CD4-positive, CD25-positive, alpha-beta regulatory T cell (primary cell): ENCODE results near the gene ALPK1. TPM values are rescaled to one million over a fixed set of nuclear protein-coding genes. Genes with fewer than 3 reads are reported as not detected.

Source experiments
- ATAC-seq, 2 donors: fragments of 150-1000 bp; cut with Tn5 transposase; one replicate each; pipeline ENCODE4 v1.10.0; 2021; ENCODE audit warnings: low read depth in 2 of 2, moderate number of reproducible peaks in 2 of 2, moderate library complexity in 1 of 2
- DNase-seq, 3 donors: peaks; one replicate each; pipeline versions ENCODE4 v3.0.0 to v3.0.0-alpha.2; 2012 to 2022; ENCODE audit warnings: mixed read lengths in 1 of 3
- H3K27ac ChIP-seq: one replicate; pipeline ENCODE4 v1.7.0; 2013; ENCODE audit warnings: mild to moderate bottlenecking, low read length; ENCODE audit not compliant: insufficient read depth, poor library complexity, severe bottlenecking
- H3K27me3 ChIP-seq: one replicate; pipeline ENCODE4 v1.7.0; 2013; ENCODE audit warnings: low read length; ENCODE audit not compliant: control insufficient read depth, insufficient read depth
- H3K36me3 ChIP-seq: one replicate; pipeline ENCODE4 v1.7.0; 2013; ENCODE audit warnings: mild to moderate bottlenecking, low read length, moderate library complexity; ENCODE audit not compliant: control insufficient read depth, insufficient read depth
- H3K4me1 ChIP-seq: 2 replicates; pipeline ENCODE4 v1.7.0; 2013; ENCODE audit warnings: mild to moderate bottlenecking, low read length; ENCODE audit not compliant: insufficient read depth, control insufficient read depth, poor library complexity, severe bottlenecking
- H3K4me3 ChIP-seq: one replicate; pipeline ENCODE4 v1.7.0; 2013; ENCODE audit warnings: low read depth, mild to moderate bottlenecking, low read length, moderate library complexity
- H3K9me3 ChIP-seq, 2 experiments: 1 replicate in 1 of 2; 2 replicates in 1 of 2; pipeline ENCODE4 v1.7.0; 2013; ENCODE audit warnings: low read length in 2 of 2, mild to moderate bottlenecking in 1 of 2, moderate library complexity in 1 of 2; ENCODE audit not compliant: control insufficient read depth in 2 of 2
- H3K27ac Mint-ChIP-seq, 3 donors: one replicate each; pipeline ENCODE4 v1.8.0; 2020 to 2022; ENCODE audit warnings: mild to moderate bottlenecking in 3 of 3, mixed read lengths in 3 of 3, moderate library complexity in 2 of 3
- H3K27me3 Mint-ChIP-seq: one replicate; pipeline ENCODE4 v1.8.0; 2022; ENCODE audit warnings: mild to moderate bottlenecking, mixed read lengths
- H3K36me3 Mint-ChIP-seq: one replicate; pipeline ENCODE4 v1.8.0; 2020; ENCODE audit warnings: mixed read lengths
- H3K4me1 Mint-ChIP-seq, 4 donors: one replicate each; pipeline ENCODE4 v1.8.0; 2020 to 2022; ENCODE audit warnings: mixed read lengths in 4 of 4, mild to moderate bottlenecking in 1 of 4
- H3K4me3 Mint-ChIP-seq, 4 donors: one replicate each; pipeline ENCODE4 v1.8.0; 2020 to 2022; ENCODE audit warnings: mild to moderate bottlenecking in 4 of 4, mixed read lengths in 4 of 4, moderate library complexity in 3 of 4
- H3K9me3 Mint-ChIP-seq, 7 donors: one replicate each; pipeline ENCODE4 v1.8.0; 2020 to 2022; ENCODE audit warnings: mixed read lengths in 7 of 7, mild to moderate bottlenecking in 3 of 7, moderate library complexity in 2 of 7
- polyA plus RNA-seq, 4 donors: library from polyadenylated mRNA; unstranded; fragments of 300-500 nt; fragmentation: Illumina TruSeq; gene quantifications; one replicate each; pipeline ENCODE4 v1.2.3, GENCODE V29; 2021
- total RNA-seq: library from RNA; stranded (reverse); gene quantifications from one replicate; pipeline ENCODE4 v1.2.3, GENCODE V29; 2022

Gene ALPK1
- total and polyA plus RNA-seq, 5 donors from 2014 or later: 0.23 to 6.2 (median 1.1) TPM

DNA sequence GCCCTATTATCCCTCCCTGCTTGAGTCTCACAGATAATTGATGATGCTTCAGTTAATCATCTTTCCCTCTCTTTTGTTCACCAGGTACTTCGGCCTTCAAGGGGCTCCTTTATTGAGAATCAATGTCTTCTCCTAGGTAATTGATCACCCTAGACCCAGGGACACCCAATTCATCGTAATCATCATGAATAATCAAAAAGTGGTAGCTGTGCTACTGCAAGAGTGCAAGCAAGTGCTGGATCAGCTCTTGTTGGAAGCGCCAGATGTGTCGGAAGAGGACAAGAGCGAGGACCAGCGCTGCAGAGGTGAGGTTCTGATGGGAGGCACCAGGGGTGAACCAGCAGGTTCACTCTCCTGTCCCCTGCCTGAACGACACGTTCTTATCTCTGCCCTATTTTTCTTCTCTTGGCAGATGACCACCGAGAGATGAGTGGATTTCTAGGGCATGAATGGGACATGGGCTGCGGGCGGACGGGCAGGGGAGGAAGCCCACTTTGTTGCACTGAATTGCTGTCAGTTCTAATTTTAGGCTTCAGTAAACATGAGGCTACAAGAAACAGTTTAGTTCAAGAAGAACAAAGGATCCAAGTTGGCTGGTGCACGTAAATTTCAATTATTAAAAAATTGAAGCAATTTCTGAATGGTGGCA lies 80.5 kb downstream of the ALPK1 start:
- H3K27ac Mint-ChIP-seq: no peak overlapping the region
- ATAC-seq (no peak), DNase-seq (no peak)
- Histone ChIP-seq H3K4me1 (no peaks in the 10 kb centered on the region), H3K36me3 (no peaks in the 10 kb centered on the region), H3K9me3 (no peaks in the 10 kb centered on the region), H3K27me3 (no peaks in the 10 kb centered on the region), H3K4me3 (no peak overlapping the region), H3K27ac (no peak overlapping the region)
- peaks cover 0 to 2% (median 0%) of the 10 kb centered on the region in 7 donors for H3K9me3 Mint-ChIP-seq
- peaks cover 0 to 2% (median 0%) of the 10 kb centered on the region in 4 donors for H3K4me1 Mint-ChIP-seq
- H3K36me3 Mint-ChIP-seq: peaks cover 6% of the 10 kb centered on the region
- peaks cover 4% of the 10 kb centered on the region for H3K27me3 Mint-ChIP-seq
- no peak overlapping the region for H3K4me3 Mint-ChIP-seq

GRCh38 chr4:112378243-112378620 lies 81.1 kb downstream of the ALPK1 start:
- Histone ChIP-seq H3K4me3 (no peak overlapping the region), H3K9me3 (no peaks in the 10 kb centered on the region), H3K36me3 (no peaks in the 10 kb centered on the region), H3K27ac (no peak overlapping the region), H3K27me3 (no peaks in the 10 kb centered on the region), H3K4me1 (no peaks in the 10 kb centered on the region)
- Mint-ChIP-seq H3K4me3 (no peak overlapping the region), H3K27ac (no peak overlapping the region), H3K27me3 (peaks cover 4% of the 10 kb centered on the region), H3K4me1 (peaks cover 0 to 2% (median 0%) of the 10 kb centered on the region in 4 donors), H3K36me3 (peaks cover 6% of the 10 kb centered on the region), H3K9me3 (peaks cover 0 to 2% (median 0%) of the 10 kb centered on the region in 7 donors)
- DNase-seq: no peak
- ATAC-seq: no peak

- peaks cover 0 to 2% (median 0%) of the 10 kb centered on the region in 4 donors for H3K4me1 Mint-ChIP-seq
- Histone ChIP-seq H3K36me3 (no peaks in the 10 kb centered on the region), H3K27me3 (no peaks in the 10 kb centered on the region), H3K9me3 (no peaks in the 10 kb centered on the region), H3K27ac (no peak overlapping the region), H3K4me1 (no peaks in the 10 kb centered on the region), H3K4me3 (no peak overlapping the region)
- peaks cover 0 to 2% (median 0%) of the 10 kb centered on the region in 7 donors for H3K9me3 Mint-ChIP-seq
- H3K27me3 Mint-ChIP-seq: peaks cover 4% of the 10 kb centered on the region
- H3K27ac Mint-ChIP-seq: no peak overlapping the region
- DNase-seq (no peak), ATAC-seq (no peak)
- H3K4me3 Mint-ChIP-seq: no peak overlapping the region
- H3K36me3 Mint-ChIP-seq: peaks cover 6% of the 10 kb centered on the region
Measured at GRCh38 chr4:112378858-112379257, 81.7 kb downstream of the ALPK1 start.

- Histone ChIP-seq H3K4me1 (no peaks in the 10 kb centered on the region), H3K4me3 (no peak overlapping the region), H3K9me3 (no peaks in the 10 kb centered on the region), H3K27me3 (no peaks in the 10 kb centered on the region), H3K36me3 (no peaks in the 10 kb centered on the region), H3K27ac (no peak overlapping the region)
- no peak for ATAC-seq
- peaks cover 6% of the 10 kb centered on the region for H3K36me3 Mint-ChIP-seq
- no peak overlapping the region for H3K4me3 Mint-ChIP-seq
- H3K4me1 Mint-ChIP-seq: peaks cover 0 to 2% (median 0%) of the 10 kb centered on the region in 4 donors
- peaks cover 4% of the 10 kb centered on the region for H3K27me3 Mint-ChIP-seq
- H3K27ac Mint-ChIP-seq: no peak overlapping the region
- DNase-seq: no peak
- peaks cover 0 to under 1% (median 0%) of the 10 kb centered on the region in 7 donors for H3K9me3 Mint-ChIP-seq
Measured at GRCh38 chr4:112379306-112379705, 82.1 kb downstream of the ALPK1 start.

DNA sequence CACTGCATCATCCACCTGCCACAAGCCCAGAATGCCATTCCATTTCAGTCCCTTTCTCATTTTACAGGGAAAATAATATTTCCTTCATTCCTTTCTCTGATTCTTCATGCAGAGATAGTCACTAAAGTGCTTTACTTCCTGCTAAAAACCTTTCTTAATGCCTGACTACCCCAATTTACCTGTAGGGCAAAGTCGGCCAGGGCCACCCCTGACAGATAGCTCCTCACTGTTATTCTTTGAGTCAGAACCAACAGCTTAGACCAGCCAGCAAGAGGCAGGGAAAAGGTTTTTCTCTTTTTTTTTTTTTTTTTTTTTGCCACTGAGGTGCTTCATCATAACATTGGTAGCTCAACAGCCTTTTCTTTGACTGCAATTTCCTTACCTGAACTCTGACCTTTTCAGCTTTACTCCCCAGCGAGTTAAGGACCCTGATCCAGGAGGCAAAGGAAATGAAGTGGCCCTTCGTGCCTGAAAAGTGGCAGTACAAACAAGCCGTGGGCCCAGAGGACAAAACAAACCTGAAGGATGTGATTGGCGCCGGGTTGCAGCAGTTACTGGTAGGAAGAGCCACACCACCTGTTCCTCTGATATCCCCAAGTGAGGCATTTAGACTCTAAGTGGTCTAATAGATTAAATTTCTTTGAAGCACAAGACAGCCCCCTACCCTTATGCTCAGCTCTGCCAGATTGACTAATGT lies 85.0 kb downstream of the ALPK1 start:
- DNase-seq (no peak), ATAC-seq (no peak)
- Histone ChIP-seq H3K4me1 (no peaks in the 10 kb centered on the region), H3K27me3 (no peaks in the 10 kb centered on the region), H3K9me3 (no peaks in the 10 kb centered on the region), H3K4me3 (no peak overlapping the region), H3K36me3 (no peaks in the 10 kb centered on the region), H3K27ac (no peak overlapping the region)
- Mint-ChIP-seq H3K27me3 (peaks cover 8% of the 10 kb centered on the region), H3K27ac (no peak overlapping the region), H3K9me3 (no peaks in the 10 kb centered on the region), H3K36me3 (peaks cover 6% of the 10 kb centered on the region), H3K4me1 (peaks cover 0 to 2% (median 0%) of the 10 kb centered on the region in 4 donors), H3K4me3 (no peak overlapping the region)

- H3K27me3 ChIP-seq: no peaks in the 10 kb centered on the region
- Mint-ChIP-seq H3K27ac (no peak overlapping the region), H3K9me3 (no peaks in the 10 kb centered on the region), H3K4me3 (no peak overlapping the region), H3K27me3 (peaks cover 8% of the 10 kb centered on the region), H3K36me3 (no peaks in the 10 kb centered on the region), H3K4me1 (no peaks in the 10 kb centered on the region)
- H3K36me3 ChIP-seq: no peaks in the 10 kb centered on the region
- H3K27ac ChIP-seq: no peak overlapping the region
- DNase-seq (no peak), ATAC-seq (no peak)
- H3K9me3 ChIP-seq: no peaks in the 10 kb centered on the region
- no peaks in the 10 kb centered on the region for H3K4me1 ChIP-seq
- H3K4me3 ChIP-seq: no peak overlapping the region
Measured at GRCh38 chr4:112386071-112386470, 88.9 kb downstream of the ALPK1 start.

DNA sequence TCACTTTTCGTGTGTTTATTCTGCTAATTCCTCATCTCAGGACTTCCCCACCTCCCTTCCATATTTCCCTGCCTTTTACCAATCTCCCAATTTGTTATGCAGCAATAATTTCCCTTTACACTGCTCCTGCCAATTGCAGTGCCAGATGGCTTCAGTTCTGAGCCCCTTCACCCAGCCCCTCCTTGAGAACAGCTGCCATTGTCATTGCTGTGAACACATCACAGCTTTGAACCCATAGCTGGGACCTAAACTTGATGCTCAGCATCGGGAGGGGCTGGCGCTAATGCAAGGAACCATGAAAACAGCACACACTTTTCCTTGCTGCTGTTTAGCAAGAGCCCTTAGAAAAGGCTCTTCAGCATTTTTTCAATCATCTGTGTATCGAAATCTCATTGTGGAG lies 104.9 kb downstream of the ALPK1 start:
- H3K27me3 Mint-ChIP-seq: no peaks in the 10 kb centered on the region
- Histone ChIP-seq H3K4me1 (no peaks in the 10 kb centered on the region), H3K27me3 (no peaks in the 10 kb centered on the region), H3K27ac (no peak overlapping the region), H3K4me3 (no peak overlapping the region), H3K9me3 (no peaks in the 10 kb centered on the region), H3K36me3 (no peaks in the 10 kb centered on the region)
- peaks cover 8% of the 10 kb centered on the region for H3K36me3 Mint-ChIP-seq
- no peak overlapping the region for H3K4me3 Mint-ChIP-seq
- no peak for DNase-seq
- no peak overlapping the region for H3K27ac Mint-ChIP-seq
- H3K4me1 Mint-ChIP-seq: no peaks in the 10 kb centered on the region
- no peak for ATAC-seq
- peaks cover 0 to 2% (median 0%) of the 10 kb centered on the region in 7 donors for H3K9me3 Mint-ChIP-seq
